WERI-Rb-1 (cell line): Measurements from ENCODE around the gene TSSK6.

ENCODE experiments used
- DNase-seq: peaks from one replicate; pipeline ENCODE4 v3.0.0-alpha.2; 2020
- H3K27ac ChIP-seq: fragments of 250-450 bp; sonication (Bioruptor Pico); 2 replicates; pipeline ENCODE4 v1.5.1; 2020; ENCODE audit warnings: mild to moderate bottlenecking, moderate library complexity
- H3K27me3 ChIP-seq: fragments of 250-450 bp; sonication (Bioruptor Pico); 2 replicates; pipeline ENCODE4 v1.5.1; 2021; ENCODE audit warnings: mild to moderate bottlenecking, low read depth, moderate library complexity; ENCODE audit not compliant: insufficient read depth, severe bottlenecking
- H3K36me3 ChIP-seq: fragments of 250-450 bp; sonication (Bioruptor Pico); 2 replicates; pipeline ENCODE4 v1.5.1; 2020; ENCODE audit warnings: mild to moderate bottlenecking, moderate library complexity
- H3K4me3 ChIP-seq: 2 replicates; pipeline ENCODE4 v1.5.1; 2011; ENCODE audit warnings: low read depth, mild to moderate bottlenecking, control low read depth, low read length
- H3K9me3 ChIP-seq: fragments of 250-450 bp; sonication (Bioruptor Pico); 2 replicates; pipeline ENCODE4 v1.5.1; 2021; ENCODE audit warnings: mild to moderate bottlenecking, moderate library complexity; ENCODE audit not compliant: severe bottlenecking
- TF ChIP-seq, protein P1 (sequence below): IDR thresholded peaks from 2 replicates; pipeline ENCODE4 v1.5.1; 2011; ENCODE audit warnings: low read depth, mild to moderate bottlenecking, control low read depth, inconsistent platforms, low read length

The TSSK6 gene

GRCh38 chr19:19502808-19503602, 12.3 kb downstream of the TSSK6 start:
- no peak overlapping the region for H3K4me3 ChIP-seq
- H3K36me3 ChIP-seq, result peaks cover 59% of the 10 kb centered on the region
- H3K27me3 ChIP-seq, result no peaks in the 10 kb centered on the region
- TF ChIP-seq, protein P1, sequence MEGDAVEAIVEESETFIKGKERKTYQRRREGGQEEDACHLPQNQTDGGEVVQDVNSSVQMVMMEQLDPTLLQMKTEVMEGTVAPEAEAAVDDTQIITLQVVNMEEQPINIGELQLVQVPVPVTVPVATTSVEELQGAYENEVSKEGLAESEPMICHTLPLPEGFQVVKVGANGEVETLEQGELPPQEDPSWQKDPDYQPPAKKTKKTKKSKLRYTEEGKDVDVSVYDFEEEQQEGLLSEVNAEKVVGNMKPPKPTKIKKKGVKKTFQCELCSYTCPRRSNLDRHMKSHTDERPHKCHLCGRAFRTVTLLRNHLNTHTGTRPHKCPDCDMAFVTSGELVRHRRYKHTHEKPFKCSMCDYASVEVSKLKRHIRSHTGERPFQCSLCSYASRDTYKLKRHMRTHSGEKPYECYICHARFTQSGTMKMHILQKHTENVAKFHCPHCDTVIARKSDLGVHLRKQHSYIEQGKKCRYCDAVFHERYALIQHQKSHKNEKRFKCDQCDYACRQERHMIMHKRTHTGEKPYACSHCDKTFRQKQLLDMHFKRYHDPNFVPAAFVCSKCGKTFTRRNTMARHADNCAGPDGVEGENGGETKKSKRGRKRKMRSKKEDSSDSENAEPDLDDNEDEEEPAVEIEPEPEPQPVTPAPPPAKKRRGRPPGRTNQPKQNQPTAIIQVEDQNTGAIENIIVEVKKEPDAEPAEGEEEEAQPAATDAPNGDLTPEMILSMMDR, result no peak
- H3K9me3 ChIP-seq, result no peaks in the 10 kb centered on the region
- H3K27ac ChIP-seq, result no peak overlapping the region
- no peak for DNase-seq

GRCh38 chr19:19502281-19502680, 13.1 kb downstream of the TSSK6 start:
- peaks cover 67% of the 10 kb centered on the region for H3K36me3 ChIP-seq
- H3K9me3 ChIP-seq, result no peaks in the 10 kb centered on the region
- no peak for DNase-seq
- no peak overlapping the region for H3K4me3 ChIP-seq
- no peaks in the 10 kb centered on the region for H3K27me3 ChIP-seq
- no peak overlapping the region for H3K27ac ChIP-seq
- TF ChIP-seq, protein P1, result no peak

GRCh38 chr19:19501798-19502197, 13.6 kb downstream of the TSSK6 start:
- TF ChIP-seq, protein P1, result no peak
- Histone ChIP-seq H3K4me3 (no peak overlapping the region), H3K36me3 (peaks cover 71% of the 10 kb centered on the region), H3K27me3 (no peaks in the 10 kb centered on the region), H3K9me3 (no peaks in the 10 kb centered on the region), H3K27ac (no peak overlapping the region)
- no peak for DNase-seq

GRCh38 chr19:19500975-19501644, 14.2 kb downstream of the TSSK6 start:
- no peaks in the 10 kb centered on the region for H3K27me3 ChIP-seq
- DNase-seq, result no peak
- H3K27ac ChIP-seq, result no peak overlapping the region
- no peaks in the 10 kb centered on the region for H3K9me3 ChIP-seq
- no peak overlapping the region for H3K4me3 ChIP-seq
- TF ChIP-seq, protein P1, result no peak
- H3K36me3 ChIP-seq, result peaks cover 77% of the 10 kb centered on the region

GRCh38 chr19:19499272-19499995, 15.9 kb downstream of the TSSK6 start:
- no peak for DNase-seq
- Histone ChIP-seq H3K4me3 (no peak overlapping the region), H3K27me3 (no peaks in the 10 kb centered on the region), H3K36me3 (peaks cover 74% of the 10 kb centered on the region), H3K27ac (no peak overlapping the region), H3K9me3 (no peaks in the 10 kb centered on the region)
- TF ChIP-seq, protein P1, result no peak
